SK-MEL-5 (cell line): ENCODE measurements around the gene MITF. TPM values are rescaled to one million over a fixed set of nuclear protein-coding genes. Genes with fewer than 3 reads are reported as not detected.

ENCODE experiments used
- DNase-seq: peaks from one replicate; pipeline ENCODE4 v3.0.0-alpha.2; 2016; ENCODE audit warnings: low read depth, low spot score
- in situ Hi-C: cut with HindIII; loops from 2 replicates; pipeline ENCODE4 v1.10.0; 2016; ENCODE audit warnings: low sequenced_read_pairs, high pct_unique_total_duplicates, low pct_unique_long_range_greater_than_20kb
- total RNA-seq: library from RNA; depleted of rRNA; stranded (reverse); fragments of >200 nt; shearing (Covaris generic); gene quantifications from 2 replicates; pipeline ENCODE4 v1.2.3, GENCODE V29; 2014

MITF gene
- total RNA-seq, 1 experiment from 2014 or later, result 768 TPM

- in situ Hi-C loops, result loop anchor here (25.0 kb wide), 1 partner anchor 182 kb away; no protein-coding TSS in a partner anchor
- DNase-seq, result no peak
These were observed 130.4 kb downstream of the MITF start for GRCh38 chr3:69869643-69870042.

GRCh38 chr3:69871251-69871650, 132.0 kb downstream of the MITF start:
- in situ Hi-C loops, result loop anchor here (25.0 kb wide), 1 partner anchor 184 kb away; no protein-coding TSS in a partner anchor
- DNase-seq, result no peak

GRCh38 chr3:69871868-69872267, 132.6 kb downstream of the MITF start:
- in situ Hi-C loops, result loop anchor here (25.0 kb wide), 1 partner anchor 185 kb away; no protein-coding TSS in a partner anchor
- DNase-seq, result no peak

GRCh38 chr3:69872783-69873378, 133.6 kb downstream of the MITF start:
- in situ Hi-C loops, result loop anchor here (25.0 kb wide), 1 partner anchor 186 kb away; no protein-coding TSS in a partner anchor
- DNase-seq, result no peak

- in situ Hi-C loops, result no loop called here
- no peak for DNase-seq
These were observed 136.8 kb downstream of the MITF start for GRCh38 chr3:69876073-69876472.

GRCh38 chr3:69878254-69878653, 139.0 kb downstream of the MITF start:
- in situ Hi-C loops, result no loop called here
- DNase-seq, result no peak

GRCh38 chr3:69879051-69879450, 139.8 kb downstream of the MITF start:
- in situ Hi-C loops, result no loop called here
- no peak for DNase-seq

GRCh38 chr3:69880069-69880640, 140.9 kb downstream of the MITF start:
- no peak for DNase-seq
- in situ Hi-C loops, result no loop called here

GRCh38 chr3:69881051-69881450, 141.8 kb downstream of the MITF start:
- no peak for DNase-seq
- in situ Hi-C loops, result no loop called here

- no peak for DNase-seq
- in situ Hi-C loops, result no loop called here
These were observed 142.6 kb downstream of the MITF start for GRCh38 chr3:69881756-69882428.

GRCh38 chr3:69882560-69882959, 143.3 kb downstream of the MITF start:
- no peak for DNase-seq
- in situ Hi-C loops, result no loop called here

GRCh38 chr3:69888040-69888942, 149.0 kb downstream of the MITF start:
- in situ Hi-C loops, result no loop called here
- peak; percentile 39 for DNase-seq

GRCh38 chr3:69888943-69889315, 149.7 kb downstream of the MITF start:
- DNase-seq, result no peak
- in situ Hi-C loops, result no loop called here

- in situ Hi-C loops, result no loop called here
These were observed 150.8 kb downstream of the MITF start for GRCh38 chr3:69890084-69890483.

GRCh38 chr3:69890691-69891090, 151.4 kb downstream of the MITF start:
- no peak for DNase-seq
- in situ Hi-C loops, result no loop called here

More at GRCh38 chr3:69890084-69890483, 150.8 kb downstream of the MITF start:
- no peak for DNase-seq

GRCh38 chr3:69892706-69893105, 153.4 kb downstream of the MITF start:
- in situ Hi-C loops, result no loop called here
- DNase-seq, result peak; percentile 98

- in situ Hi-C loops, result no loop called here
- DNase-seq, result peak; percentile 37
These were observed 154.0 kb downstream of the MITF start for GRCh38 chr3:69893274-69893673.

- DNase-seq, result no peak
- in situ Hi-C loops, result no loop called here
These were observed 156.8 kb downstream of the MITF start for GRCh38 chr3:69896095-69896494.
